HepG2 (cell line): ENCODE measurements around the gene SPHK1. TPM values are rescaled to one million over a fixed set of nuclear protein-coding genes. Genes with fewer than 3 reads are reported as not detected.

Experiments used
- AGO1 ChIP-seq: fragments of 200-400 bp; formaldehyde crosslinking; IDR thresholded peaks from 2 replicates; pipeline ENCODE4 v1.6.1; 2017; ENCODE audit warnings: mild to moderate bottlenecking, low read depth, low read length, moderate library complexity; ENCODE audit not compliant: poor library complexity, severe bottlenecking
- ARHGAP35 ChIP-seq: sonication (generic); formaldehyde crosslinking; IDR thresholded peaks from 2 replicates; pipeline ENCODE4 v1.9.0; 2022; ENCODE audit warnings: mild to moderate bottlenecking, inconsistent platforms, moderate library complexity, missing genetic modification reagents, borderline replicate concordance
- ATF7-NPFF ChIP-seq: sonication (generic); formaldehyde crosslinking; IDR thresholded peaks from 2 replicates; pipeline ENCODE4 v1.8.1; 2023; ENCODE audit warnings: mild to moderate bottlenecking, low read depth, missing genetic modification reagents, moderate library complexity
- BCL6 ChIP-seq: IDR thresholded peaks from 2 replicates; pipeline ENCODE4 v1.6.1; 2016; ENCODE audit warnings: missing genetic modification reagents, missing compliant biosample characterization
- BHLHE40 ChIP-seq: IDR thresholded peaks from 2 replicates; pipeline ENCODE4 v1.6.1; 2011; ENCODE audit warnings: low read length, improper control_type of control experiment
- CBX1 ChIP-seq: IDR thresholded peaks from one replicate; pipeline ENCODE4 v1.6.1; 2016; ENCODE audit warnings: antibody characterized with exemption, low read depth
- FOXO4 ChIP-seq: sonication (generic); formaldehyde crosslinking; conservative IDR thresholded peaks from 2 replicates; pipeline ENCODE4 v1.8.1; 2023; ENCODE audit warnings: missing genetic modification reagents
- HNRNPL ChIP-seq: fragments of 200-400 bp; formaldehyde crosslinking; IDR thresholded peaks from 2 replicates; pipeline ENCODE4 v1.6.1; 2017; ENCODE audit warnings: mild to moderate bottlenecking, low read depth, low read length
- JUN ChIP-seq: sonication (generic); formaldehyde crosslinking; IDR thresholded peaks from 2 replicates; pipeline ENCODE4 v1.4.0; 2020; ENCODE audit warnings: mild to moderate bottlenecking, missing genetic modification reagents
- MZF1 ChIP-seq: sonication (generic); formaldehyde crosslinking; IDR thresholded peaks from 2 replicates; pipeline ENCODE4 v1.8.1; 2023; ENCODE audit warnings: mild to moderate bottlenecking, missing genetic modification reagents, borderline replicate concordance
- NFIC ChIP-seq: IDR thresholded peaks from 2 replicates; pipeline ENCODE4 v1.6.1; 2012; ENCODE audit warnings: mild to moderate bottlenecking, low read length, inconsistent platforms
- NFKB2 ChIP-seq: sonication (generic); formaldehyde crosslinking; IDR thresholded peaks from 2 replicates; pipeline ENCODE4 v1.4.0; 2020; ENCODE audit warnings: missing genetic modification reagents, borderline replicate concordance
- NFYC ChIP-seq: IDR thresholded peaks from 2 replicates; pipeline ENCODE4 v1.6.1; 2016; ENCODE audit warnings: missing genetic modification reagents, missing compliant biosample characterization
- POLR2AphosphoS2 ChIP-seq: IDR thresholded peaks from 2 replicates; pipeline ENCODE4 v1.6.1; 2011; ENCODE audit warnings: low read depth, low read length, improper control_type of control experiment
- RORA ChIP-seq: sonication (generic); formaldehyde crosslinking; IDR thresholded peaks from 2 replicates; pipeline ENCODE4 v1.5.0; 2020; ENCODE audit warnings: mild to moderate bottlenecking, missing genetic modification reagents, moderate library complexity
- SALL1 ChIP-seq: sonication (generic); formaldehyde crosslinking; IDR thresholded peaks from 2 replicates; pipeline ENCODE4 v1.8.0; 2022; ENCODE audit warnings: mild to moderate bottlenecking, missing genetic modification reagents
- SMAD1 ChIP-seq: sonication (generic); formaldehyde crosslinking; IDR thresholded peaks from 2 replicates; pipeline ENCODE4 v1.4.0; 2020; ENCODE audit warnings: missing genetic modification reagents, low read depth, mild to moderate bottlenecking, borderline replicate concordance
- ZBED4 ChIP-seq: sonication (generic); formaldehyde crosslinking; IDR thresholded peaks from 2 replicates; pipeline ENCODE4 v1.4.0; 2020; ENCODE audit warnings: missing genetic modification reagents, borderline replicate concordance
- ZMYM3 ChIP-seq: sonication (generic); formaldehyde crosslinking; IDR thresholded peaks from 2 replicates; pipeline ENCODE4 v1.5.1; 2020; ENCODE audit warnings: mild to moderate bottlenecking, missing genetic modification reagents
- ZNF143 ChIP-seq: sonication (generic); formaldehyde crosslinking; IDR thresholded peaks from 2 replicates; pipeline ENCODE4 v1.4.0; 2020; ENCODE audit warnings: missing genetic modification reagents
- ZNF224 ChIP-seq: sonication (generic); formaldehyde crosslinking; IDR thresholded peaks from 2 replicates; pipeline ENCODE4 v1.5.0; 2020; ENCODE audit warnings: mild to moderate bottlenecking, missing genetic modification reagents
- ZNF225 ChIP-seq: sonication (generic); formaldehyde crosslinking; IDR thresholded peaks from 2 replicates; pipeline ENCODE4 v1.4.0; 2020; ENCODE audit warnings: mild to moderate bottlenecking, missing genetic modification reagents
- ZNF589 ChIP-seq: sonication (generic); formaldehyde crosslinking; conservative IDR thresholded peaks from 2 replicates; pipeline ENCODE4 v1.8.0; 2022; ENCODE audit warnings: mild to moderate bottlenecking, moderate library complexity, missing genetic modification reagents
- ZNF691 ChIP-seq: sonication (generic); formaldehyde crosslinking; IDR thresholded peaks from 2 replicates; pipeline ENCODE4 v1.4.0; 2020; ENCODE audit warnings: missing genetic modification reagents, low read depth, mild to moderate bottlenecking, borderline replicate concordance
- polyA plus RNA-seq, 8 experiments: library from polyadenylated mRNA; depleted of rRNA in 3 of 8; stranded (reverse) in 7 of 8; unstranded in 1 of 8; fragments of >200 nt; fragmentation: Illumina TruSeq in 4 of 8; extraction: Trizol in 4 of 8; gene quantifications; 2 replicates each; pipeline versions ENCODE4 v1.2.1 to v1.2.3, GENCODE V29; 2011 to 2016; ENCODE audit warnings: low read depth in 4 of 8, missing spikeins in 1 of 8, mixed read lengths in 1 of 8; ENCODE audit not compliant: insufficient read depth in 1 of 8
- total RNA-seq, 5 experiments: library from RNA; depleted of rRNA; stranded (reverse); fragments of >200 nt; fragmentation: Illumina TruSeq; extraction: Trizol; gene quantifications; 2 replicates each; pipeline ENCODE4 v1.2.3, GENCODE V29; 2016; ENCODE audit warnings: low read depth in 1 of 5

Gene SPHK1
- total and polyA plus RNA-seq, 2 of the 13 experiments (the other 11 are each of a cell fraction or from before 2014, with no cell fraction given) = 129 to 160 TPM

- TF ChIP-seq ZBED4 (CRISPR knock-in tag) (peak; percentile 91), ARHGAP35 (CRISPR knock-in tag) (peak; percentile 43; the same call in 1 of the 2 replicates), SALL1 (CRISPR knock-in tag) (peak; percentile 97), ATF7-NPFF (CRISPR knock-in tag) (peak; percentile 96), ZMYM3 (CRISPR knock-in tag) (peak; percentile 75; the same call in 1 of the 2 replicates), BCL6 (CRISPR knock-in tag) (peak; percentile 78), NFYC (CRISPR knock-in tag) (peak; percentile 50; the same call in 1 of the 2 replicates), ZNF224 (CRISPR knock-in tag) (peak; percentile 99), RORA (CRISPR knock-in tag) (no peak), SMAD1 (CRISPR knock-in tag) (peak; percentile 45; the same call in 1 of the 2 replicates), HNRNPL (peak; percentile 90; the same call in 1 of the 2 replicates), FOXO4 (CRISPR knock-in tag) (no peak), NFKB2 (peak; percentile 100), MZF1 (CRISPR knock-in tag) (no peak), ZNF143 (CRISPR knock-in tag) (peak; percentile 68), NFIC (0 out of 2 replicates have a peak, but pooled peaks have one; percentile 41), BHLHE40 (peak; percentile 95), ZNF589 (peak; percentile 97), JUN (CRISPR knock-in tag) (peak; percentile 77), ZNF225 (CRISPR knock-in tag) (peak; percentile 94), AGO1 (no peak), POLR2AphosphoS2 (no peak), CBX1 (no peak), ZNF691 (peak; percentile 92)
Observed at GRCh38 chr17:76385892-76386786, 1.7 kb downstream of the SPHK1 start (continued).
